HepG2 (cell line): Measurements from ENCODE around the gene FIGLA. TPM values are rescaled to one million over a fixed set of nuclear protein-coding genes. Genes with fewer than 3 reads are reported as not detected.

ENCODE experiments used
- ATAC-seq: fragments of 200-7000 bp; cut with Tn5 transposase; 3 replicates; pipeline ENCODE4 v1.9.1; 2020; ENCODE audit warnings: mild to moderate bottlenecking, moderate library complexity
- BruUV-seq: library from RNA; stranded (reverse); fragments of 400-500 nt; replicated peaks from 2 replicates; lab custom pipeline; 2021; lab: Mats Ljungman, UMichigan
- CTCF ChIA-PET: fragments of 300-600 bp; formaldehyde crosslinking; extraction: SDS; loops from one replicate; lab custom pipeline; 2021; ENCODE audit warnings: low total read pairs, inconsistent platforms, low intra/inter-chr PET ratio; lab: Yijun Ruan, JAX
- POLR2A ChIA-PET: fragments of 350-600 bp; sonication (Branson Sonifier 250); formaldehyde crosslinking; loops from one replicate; lab custom pipeline; 2020; ENCODE audit warnings: antibody characterized with exemption, inconsistent platforms; lab: Yijun Ruan, JAX
- DNase-seq: peaks from one replicate; pipeline ENCODE4 v3.0.0-alpha.2; 2015; ENCODE audit warnings: low spot score
- FAIRE-seq: peaks from 3 replicates; lab custom pipeline; 2011; peaks lifted over from hg19 to GRCh38; lab: Jason Lieb, UNC
- H2AFZ ChIP-seq: one replicate; pipeline ENCODE4 v1.6.1; 2011; ENCODE audit warnings: low read length, inconsistent platforms
- H3K27ac ChIP-seq: fragments of 300-600 bp; 3 replicates; pipeline ENCODE4 v1.8.0; 2011; ENCODE audit warnings: mixed run types, mild to moderate bottlenecking, mixed read lengths, low read length, inconsistent platforms; ENCODE audit not compliant: insufficient read depth; ENCODE audit errors: extremely low read length
- H3K27me3 ChIP-seq, 2 experiments: fragments of 200-600 bp in 1 of 2; 2 replicates in 1 of 2; 3 replicates in 1 of 2; pipeline versions ENCODE4 v1.6.0 to v1.8.0; 2011; ENCODE audit warnings: low read length in 2 of 2, mild to moderate bottlenecking in 2 of 2, moderate library complexity in 2 of 2, inconsistent platforms in 1 of 2; ENCODE audit not compliant: insufficient read depth in 2 of 2, control insufficient read depth in 1 of 2
- H3K36me3 ChIP-seq, 2 experiments: fragments of 200-600 bp in 1 of 2; replicated peaks in 1 of 2; 2 replicates in 1 of 2; 3 replicates in 1 of 2; pipeline versions ENCODE4 v1.5.1 to v1.8.0; 2011; ENCODE audit warnings: low read length in 2 of 2, inconsistent platforms in 1 of 2; ENCODE audit not compliant: insufficient read depth in 2 of 2, control insufficient read depth in 1 of 2
- H3K4me1 ChIP-seq: 2 replicates; pipeline ENCODE4 v1.5.1; 2012; ENCODE audit warnings: low read length, inconsistent platforms; ENCODE audit not compliant: insufficient read depth
- H3K4me2 ChIP-seq: 2 replicates; pipeline ENCODE4 v1.6.0; 2011; ENCODE audit warnings: low read depth, low read length, inconsistent platforms
- H3K4me3 ChIP-seq, 3 experiments: fragments of 200-600 bp in 1 of 3; sonication (generic), shearing (Covaris generic) in 1 of 3; replicated peaks in 1 of 3; 2 replicates each; pipeline ENCODE4 v1.5.1; 2011 to 2016; ENCODE audit warnings: low read length in 3 of 3, inconsistent platforms in 2 of 3, low read depth in 2 of 3, mild to moderate bottlenecking in 2 of 3, control low read depth in 1 of 3, mixed read lengths in 1 of 3; ENCODE audit not compliant: insufficient read depth in 1 of 3
- H3K79me2 ChIP-seq: one replicate; pipeline ENCODE4 v1.6.1; 2011; ENCODE audit warnings: low read length, inconsistent platforms; ENCODE audit not compliant: insufficient read depth
- H3K9ac ChIP-seq: 2 replicates; pipeline ENCODE4 v1.6.0; 2011; ENCODE audit warnings: mild to moderate bottlenecking, low read depth, low read length, inconsistent platforms; ENCODE audit not compliant: insufficient read depth
- H3K9me3 ChIP-seq: 2 replicates; pipeline ENCODE4 v1.5.1; 2012; ENCODE audit warnings: mild to moderate bottlenecking, low read length
- H4K20me1 ChIP-seq: 2 replicates; pipeline ENCODE4 v1.6.0; 2011; ENCODE audit warnings: inconsistent platforms, mild to moderate bottlenecking, low read length, moderate library complexity; ENCODE audit not compliant: insufficient read depth
- DNMT3B ChIP-seq: conservative IDR thresholded peaks from 2 replicates; pipeline ENCODE4 v1.6.1; 2016; ENCODE audit warnings: missing biosample characterization, control low read depth
- ERF ChIP-seq: IDR thresholded peaks from 2 replicates; pipeline ENCODE4 v1.6.1; 2018; ENCODE audit warnings: missing biosample characterization, missing genetic modification reagents
- HHEX ChIP-seq: IDR thresholded peaks from 2 replicates; pipeline ENCODE4 v1.6.1; 2016; ENCODE audit warnings: control low read depth
- HMGA1 ChIP-seq: sonication (generic); formaldehyde crosslinking; conservative IDR thresholded peaks from 2 replicates; pipeline ENCODE4 v1.4.0; 2020; ENCODE audit warnings: missing genetic modification reagents
- MTA1 ChIP-seq: sonication (generic); formaldehyde crosslinking; IDR thresholded peaks from 2 replicates; pipeline ENCODE4 v1.4.0; 2020; ENCODE audit warnings: missing genetic modification reagents, mild to moderate bottlenecking, borderline replicate concordance
- PHF5A ChIP-seq: IDR thresholded peaks from one replicate; pipeline ENCODE4 v1.6.1; 2018; ENCODE audit warnings: low read depth, missing genetic modification reagents; ENCODE audit not compliant: unreplicated experiment
- RCOR2 ChIP-seq: IDR thresholded peaks from 2 replicates; pipeline ENCODE4 v1.6.1; 2016; ENCODE audit warnings: missing biosample characterization, missing genetic modification reagents
- TMF1 ChIP-seq: sonication (generic); formaldehyde crosslinking; IDR thresholded peaks from 2 replicates; pipeline ENCODE4 v1.8.1; 2022; ENCODE audit warnings: low read depth, missing genetic modification reagents
- ZNF224 ChIP-seq: sonication (generic); formaldehyde crosslinking; IDR thresholded peaks from 2 replicates; pipeline ENCODE4 v1.5.0; 2020; ENCODE audit warnings: mild to moderate bottlenecking, missing genetic modification reagents
- ZNF713 ChIP-seq: sonication (generic); formaldehyde crosslinking; IDR thresholded peaks from 2 replicates; pipeline ENCODE4 v1.4.0; 2020; ENCODE audit warnings: mild to moderate bottlenecking, missing genetic modification reagents
- WGBS: methylation state at CpG from one replicate; pipeline ENCODE4 v1.1.6; 2017; ENCODE audit warnings: low lambda C conversion rate; 5-methylcytosine and 5-hydroxymethylcytosine counted together
- in situ Hi-C: cut with HindIII; loops from 2 replicates; pipeline ENCODE4 v1.10.0; 2017; ENCODE audit warnings: low pct_unique_long_range_greater_than_20kb; ENCODE audit not compliant: extremely low pct_ligation_motif_present
- intact Hi-C: fragments of 100-400 bp; cut with micrococcal nuclease; formaldehyde crosslinking; loops from one replicate; pipeline ENCODE4 v1.10.0; 2022; ENCODE audit not compliant: unreplicated experiment
- polyA plus RNA-seq, 8 experiments: library from polyadenylated mRNA; depleted of rRNA in 3 of 8; stranded (reverse) in 7 of 8; unstranded in 1 of 8; fragments of >200 nt; fragmentation: Illumina TruSeq in 4 of 8; extraction: Trizol in 4 of 8; gene quantifications; 2 replicates each; pipeline versions ENCODE4 v1.2.1 to v1.2.3, GENCODE V29; 2011 to 2016; ENCODE audit warnings: low read depth in 4 of 8, missing spikeins in 1 of 8, mixed read lengths in 1 of 8; ENCODE audit not compliant: insufficient read depth in 1 of 8
- total RNA-seq, 5 experiments: library from RNA; depleted of rRNA; stranded (reverse); fragments of >200 nt; fragmentation: Illumina TruSeq; extraction: Trizol; gene quantifications; 2 replicates each; pipeline ENCODE4 v1.2.3, GENCODE V29; 2016; ENCODE audit warnings: low read depth in 1 of 5
- TF ChIP-seq, protein P1 (sequence below): sonication (generic); formaldehyde crosslinking; IDR thresholded peaks from 2 replicates; pipeline ENCODE4 v1.8.1; 2022; ENCODE audit warnings: low read depth, mild to moderate bottlenecking, missing genetic modification reagents
- TF ChIP-seq, protein P2 (sequence below), 2 experiments: IDR thresholded peaks; 2 replicates each; pipeline ENCODE4 v1.6.1; 2011 to 2012; ENCODE audit warnings: low read length in 2 of 2, borderline replicate concordance in 1 of 2, low read depth in 1 of 2, mild to moderate bottlenecking in 1 of 2, moderate library complexity in 1 of 2
- TF ChIP-seq, protein P3 (sequence below): sonication (generic); formaldehyde crosslinking; IDR thresholded peaks from 2 replicates; pipeline ENCODE4 v1.4.0; 2020; ENCODE audit warnings: missing genetic modification reagents
- TF ChIP-seq, protein P4 (sequence below): IDR thresholded peaks from 2 replicates; pipeline ENCODE4 v1.6.1; 2016; ENCODE audit warnings: missing compliant biosample characterization, missing genetic modification reagents, borderline replicate concordance
- TF ChIP-seq, protein P5 (sequence below): fragments of 450-650 bp; IDR thresholded peaks from 2 replicates; pipeline ENCODE4 v1.6.1; 2017

The FIGLA gene
- total and polyA plus RNA-seq, 2 of the 13 experiments (the other 11 are each of a cell fraction or from before 2014, with no cell fraction given) = not detected

DNA sequence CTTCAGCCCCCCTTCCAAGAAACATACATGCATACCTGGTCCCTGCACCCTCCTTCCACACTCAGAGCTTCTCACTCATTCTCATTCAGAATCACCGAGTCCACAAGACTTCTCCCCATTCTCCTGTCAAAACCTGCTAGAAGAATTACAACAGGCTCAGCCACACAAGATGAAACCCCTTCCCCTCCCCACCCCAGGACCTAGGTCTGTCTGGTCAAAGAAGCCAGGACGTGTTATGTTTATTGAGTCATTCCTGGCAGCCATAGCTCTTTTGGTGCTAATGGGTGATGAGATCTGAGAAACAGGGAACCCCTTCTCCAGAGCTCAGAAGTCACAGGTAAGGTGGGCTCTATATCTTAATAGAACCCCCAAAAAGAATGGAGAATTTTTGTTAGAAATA is 21.0 kb downstream of the FIGLA start:
- WGBS = 5% methylated on average over 2 of the region's 2 CpGs
- in situ Hi-C loops (no loop called here), intact Hi-C loops (no loop called here)
- no peaks in the 10 kb centered on the region for H3K36me3 ChIP-seq
- ChIA-PET POLR2A (no interaction called here), CTCF (no interaction called here)
- no peaks in the 10 kb centered on the region for H4K20me1 ChIP-seq
- H3K79me2 ChIP-seq = no peaks in the 10 kb centered on the region
- no peaks in the 10 kb centered on the region for H3K4me1 ChIP-seq
- DNase-seq (no peak), ATAC-seq (no peak), FAIRE-seq (no peak)
- H3K27me3 ChIP-seq = peaks cover 2 to 66% of the 10 kb centered on the region in 2 experiments
- no TSS peak for BruUV-seq
- no peak overlapping the region for H3K4me3 ChIP-seq
- H3K9ac ChIP-seq = no peak overlapping the region
- H3K9me3 ChIP-seq = no peaks in the 10 kb centered on the region
- no peak overlapping the region for H3K4me2 ChIP-seq
- no peak overlapping the region for H2AFZ ChIP-seq
- no peak overlapping the region for H3K27ac ChIP-seq
- TF ChIP-seq PHF5A (CRISPR knock-in tag) = no peak
- no peak for TF ChIP-seq HHEX (CRISPR knock-in tag)
- TF ChIP-seq ZNF224 (CRISPR knock-in tag) = no peak
- TF ChIP-seq, protein P1, sequence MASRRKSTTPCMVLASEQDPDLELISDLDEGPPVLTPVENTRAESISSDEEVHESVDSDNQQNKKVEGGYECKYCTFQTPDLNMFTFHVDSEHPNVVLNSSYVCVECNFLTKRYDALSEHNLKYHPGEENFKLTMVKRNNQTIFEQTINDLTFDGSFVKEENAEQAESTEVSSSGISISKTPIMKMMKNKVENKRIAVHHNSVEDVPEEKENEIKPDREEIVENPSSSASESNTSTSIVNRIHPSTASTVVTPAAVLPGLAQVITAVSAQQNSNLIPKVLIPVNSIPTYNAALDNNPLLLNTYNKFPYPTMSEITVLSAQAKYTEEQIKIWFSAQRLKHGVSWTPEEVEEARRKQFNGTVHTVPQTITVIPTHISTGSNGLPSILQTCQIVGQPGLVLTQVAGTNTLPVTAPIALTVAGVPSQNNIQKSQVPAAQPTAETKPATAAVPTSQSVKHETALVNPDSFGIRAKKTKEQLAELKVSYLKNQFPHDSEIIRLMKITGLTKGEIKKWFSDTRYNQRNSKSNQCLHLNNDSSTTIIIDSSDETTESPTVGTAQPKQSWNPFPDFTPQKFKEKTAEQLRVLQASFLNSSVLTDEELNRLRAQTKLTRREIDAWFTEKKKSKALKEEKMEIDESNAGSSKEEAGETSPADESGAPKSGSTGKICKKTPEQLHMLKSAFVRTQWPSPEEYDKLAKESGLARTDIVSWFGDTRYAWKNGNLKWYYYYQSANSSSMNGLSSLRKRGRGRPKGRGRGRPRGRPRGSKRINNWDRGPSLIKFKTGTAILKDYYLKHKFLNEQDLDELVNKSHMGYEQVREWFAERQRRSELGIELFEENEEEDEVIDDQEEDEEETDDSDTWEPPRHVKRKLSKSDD (CRISPR knock-in tag) = no peak
- TF ChIP-seq DNMT3B (CRISPR knock-in tag) = no peak
- no peak for TF ChIP-seq ZNF713 (CRISPR knock-in tag)
- no peak for TF ChIP-seq HMGA1 (CRISPR knock-in tag)
- TF ChIP-seq, protein P2, sequence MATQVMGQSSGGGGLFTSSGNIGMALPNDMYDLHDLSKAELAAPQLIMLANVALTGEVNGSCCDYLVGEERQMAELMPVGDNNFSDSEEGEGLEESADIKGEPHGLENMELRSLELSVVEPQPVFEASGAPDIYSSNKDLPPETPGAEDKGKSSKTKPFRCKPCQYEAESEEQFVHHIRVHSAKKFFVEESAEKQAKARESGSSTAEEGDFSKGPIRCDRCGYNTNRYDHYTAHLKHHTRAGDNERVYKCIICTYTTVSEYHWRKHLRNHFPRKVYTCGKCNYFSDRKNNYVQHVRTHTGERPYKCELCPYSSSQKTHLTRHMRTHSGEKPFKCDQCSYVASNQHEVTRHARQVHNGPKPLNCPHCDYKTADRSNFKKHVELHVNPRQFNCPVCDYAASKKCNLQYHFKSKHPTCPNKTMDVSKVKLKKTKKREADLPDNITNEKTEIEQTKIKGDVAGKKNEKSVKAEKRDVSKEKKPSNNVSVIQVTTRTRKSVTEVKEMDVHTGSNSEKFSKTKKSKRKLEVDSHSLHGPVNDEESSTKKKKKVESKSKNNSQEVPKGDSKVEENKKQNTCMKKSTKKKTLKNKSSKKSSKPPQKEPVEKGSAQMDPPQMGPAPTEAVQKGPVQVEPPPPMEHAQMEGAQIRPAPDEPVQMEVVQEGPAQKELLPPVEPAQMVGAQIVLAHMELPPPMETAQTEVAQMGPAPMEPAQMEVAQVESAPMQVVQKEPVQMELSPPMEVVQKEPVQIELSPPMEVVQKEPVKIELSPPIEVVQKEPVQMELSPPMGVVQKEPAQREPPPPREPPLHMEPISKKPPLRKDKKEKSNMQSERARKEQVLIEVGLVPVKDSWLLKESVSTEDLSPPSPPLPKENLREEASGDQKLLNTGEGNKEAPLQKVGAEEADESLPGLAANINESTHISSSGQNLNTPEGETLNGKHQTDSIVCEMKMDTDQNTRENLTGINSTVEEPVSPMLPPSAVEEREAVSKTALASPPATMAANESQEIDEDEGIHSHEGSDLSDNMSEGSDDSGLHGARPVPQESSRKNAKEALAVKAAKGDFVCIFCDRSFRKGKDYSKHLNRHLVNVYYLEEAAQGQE (IDR thresholded peaks at IDR 0.05; ENCODE audit: borderline replicate concordance in 1 of 2, low read depth in 1 of 2, low read length in 2 of 2) = no peak
- TF ChIP-seq MTA1 = no peak
- TF ChIP-seq, protein P3, sequence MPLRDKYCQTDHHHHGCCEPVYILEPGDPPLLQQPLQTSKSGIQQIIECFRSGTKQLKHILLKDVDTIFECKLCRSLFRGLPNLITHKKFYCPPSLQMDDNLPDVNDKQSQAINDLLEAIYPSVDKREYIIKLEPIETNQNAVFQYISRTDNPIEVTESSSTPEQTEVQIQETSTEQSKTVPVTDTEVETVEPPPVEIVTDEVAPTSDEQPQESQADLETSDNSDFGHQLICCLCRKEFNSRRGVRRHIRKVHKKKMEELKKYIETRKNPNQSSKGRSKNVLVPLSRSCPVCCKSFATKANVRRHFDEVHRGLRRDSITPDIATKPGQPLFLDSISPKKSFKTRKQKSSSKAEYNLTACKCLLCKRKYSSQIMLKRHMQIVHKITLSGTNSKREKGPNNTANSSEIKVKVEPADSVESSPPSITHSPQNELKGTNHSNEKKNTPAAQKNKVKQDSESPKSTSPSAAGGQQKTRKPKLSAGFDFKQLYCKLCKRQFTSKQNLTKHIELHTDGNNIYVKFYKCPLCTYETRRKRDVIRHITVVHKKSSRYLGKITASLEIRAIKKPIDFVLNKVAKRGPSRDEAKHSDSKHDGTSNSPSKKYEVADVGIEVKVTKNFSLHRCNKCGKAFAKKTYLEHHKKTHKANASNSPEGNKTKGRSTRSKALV (CRISPR knock-in tag) = no peak
- TF ChIP-seq TMF1 = no peak
- TF ChIP-seq, protein P4, sequence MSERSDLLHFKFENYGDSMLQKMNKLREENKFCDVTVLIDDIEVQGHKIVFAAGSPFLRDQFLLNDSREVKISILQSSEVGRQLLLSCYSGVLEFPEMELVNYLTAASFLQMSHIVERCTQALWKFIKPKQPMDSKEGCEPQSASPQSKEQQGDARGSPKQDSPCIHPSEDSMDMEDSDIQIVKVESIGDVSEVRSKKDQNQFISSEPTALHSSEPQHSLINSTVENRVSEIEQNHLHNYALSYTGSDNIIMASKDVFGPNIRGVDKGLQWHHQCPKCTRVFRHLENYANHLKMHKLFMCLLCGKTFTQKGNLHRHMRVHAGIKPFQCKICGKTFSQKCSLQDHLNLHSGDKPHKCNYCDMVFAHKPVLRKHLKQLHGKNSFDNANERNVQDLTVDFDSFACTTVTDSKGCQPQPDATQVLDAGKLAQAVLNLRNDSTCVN (CRISPR knock-in tag) = no peak
- TF ChIP-seq ERF (CRISPR knock-in tag) = no peak
- TF ChIP-seq RCOR2 (CRISPR knock-in tag) = no peak
- TF ChIP-seq, protein P5, sequence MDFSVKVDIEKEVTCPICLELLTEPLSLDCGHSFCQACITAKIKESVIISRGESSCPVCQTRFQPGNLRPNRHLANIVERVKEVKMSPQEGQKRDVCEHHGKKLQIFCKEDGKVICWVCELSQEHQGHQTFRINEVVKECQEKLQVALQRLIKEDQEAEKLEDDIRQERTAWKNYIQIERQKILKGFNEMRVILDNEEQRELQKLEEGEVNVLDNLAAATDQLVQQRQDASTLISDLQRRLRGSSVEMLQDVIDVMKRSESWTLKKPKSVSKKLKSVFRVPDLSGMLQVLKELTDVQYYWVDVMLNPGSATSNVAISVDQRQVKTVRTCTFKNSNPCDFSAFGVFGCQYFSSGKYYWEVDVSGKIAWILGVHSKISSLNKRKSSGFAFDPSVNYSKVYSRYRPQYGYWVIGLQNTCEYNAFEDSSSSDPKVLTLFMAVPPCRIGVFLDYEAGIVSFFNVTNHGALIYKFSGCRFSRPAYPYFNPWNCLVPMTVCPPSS = no peak
